Bronchial epithelial cell (primary cell): ENCODE measurements around the gene TRAPPC3. TPM values are rescaled to one million over a fixed set of nuclear protein-coding genes. Genes with fewer than 3 reads are reported as not detected.

Experiments used
- DNase-seq: peaks from one replicate; pipeline ENCODE4 v3.0.0-alpha.2; 2010; ENCODE audit warnings: low read depth
- FAIRE-seq: peaks from 2 replicates; lab custom pipeline; 2011; peaks lifted over from hg19 to GRCh38; lab: Jason Lieb, UNC
- H3K27me3 ChIP-seq: 2 replicates; pipeline ENCODE4 v1.5.1; 2011; ENCODE audit warnings: low read length; ENCODE audit not compliant: control insufficient read depth, insufficient read depth
- H3K36me3 ChIP-seq: 2 replicates; pipeline ENCODE4 v1.5.1; 2011; ENCODE audit warnings: low read length; ENCODE audit not compliant: control insufficient read depth, insufficient read depth
- H3K4me3 ChIP-seq: 2 replicates; pipeline ENCODE4 v1.5.1; 2011; ENCODE audit warnings: mild to moderate bottlenecking, low read depth, low read length, control low read depth
- CTCF ChIP-seq: IDR thresholded peaks from 2 replicates; pipeline ENCODE4 v1.5.1; 2011; ENCODE audit warnings: mild to moderate bottlenecking, moderate library complexity, low read length, control low read depth, inconsistent platforms; ENCODE audit not compliant: insufficient read depth, severe bottlenecking
- total RNA-seq: library from RNA; depleted of rRNA; stranded (reverse); fragments of >200 nt; gene quantifications from 2 replicates; pipeline ENCODE4 v1.2.1, GENCODE V29; 2014

TRAPPC3 gene
- total RNA-seq, 1 donor from 2014 or later = 105 TPM

- TF ChIP-seq CTCF = no peak
- peaks cover 3% of the 10 kb centered on the region for H3K27me3 ChIP-seq
- no peaks in the 10 kb centered on the region for H3K36me3 ChIP-seq
- peak; percentile 80 for FAIRE-seq
- no peak for DNase-seq
- no peak overlapping the region for H3K4me3 ChIP-seq
Measured at GRCh38 chr1:36128126-36128904, 21.0 kb downstream of the TRAPPC3 start.

GRCh38 chr1:36126797-36127500 is 22.3 kb downstream of the TRAPPC3 start:
- no peak overlapping the region for H3K4me3 ChIP-seq
- peaks cover 5% of the 10 kb centered on the region for H3K27me3 ChIP-seq
- TF ChIP-seq CTCF = no peak
- H3K36me3 ChIP-seq = no peaks in the 10 kb centered on the region
- FAIRE-seq (no peak), DNase-seq (no peak)

- FAIRE-seq (no peak), DNase-seq (no peak)
Measured at GRCh38 chr1:36126005-36126716, 23.1 kb downstream of the TRAPPC3 start.

GRCh38 chr1:36125129-36125991 is 23.9 kb downstream of the TRAPPC3 start, which contains the start of gene COL8A2:
TSS of gene COL8A2 (minus strand) at chr1:36125222. CDS start at chr1:36100242, 24,980 bp downstream.
- FAIRE-seq (no peak), DNase-seq (no peak)
- peak within 1 kb of the TSS; percentile 21 for H3K4me3 ChIP-seq
- H3K27me3 ChIP-seq = peaks cover 5% of the 10 kb centered on the region
- no peak for TF ChIP-seq CTCF
- no peaks in the 10 kb centered on the region for H3K36me3 ChIP-seq

More at GRCh38 chr1:36126005-36126716, 23.1 kb downstream of the TRAPPC3 start:
- Histone ChIP-seq H3K4me3 (no peak overlapping the region), H3K36me3 (no peaks in the 10 kb centered on the region), H3K27me3 (peaks cover 5% of the 10 kb centered on the region)
- TF ChIP-seq CTCF = no peak
